Testis (tissue), 3 donors: ENCODE data around the gene ADAM12. TPM values are rescaled to one million over a fixed set of nuclear protein-coding genes. Genes with fewer than 3 reads are reported as not detected.

Experiments
- DNase-seq: peaks from one replicate; pipeline ENCODE4 v3.0.0-alpha.2; 2019
- H3K27ac ChIP-seq, 2 donors: fragments of 200-600 bp; sonication (generic); one replicate each; pipeline ENCODE4 v1.5.1; 2019
- H3K27me3 ChIP-seq: fragments of 200-600 bp; sonication (generic); one replicate; pipeline ENCODE4 v1.5.1; 2019
- H3K36me3 ChIP-seq: fragments of 200-600 bp; sonication (generic); one replicate; pipeline ENCODE4 v1.5.1; 2017; ENCODE audit warnings: low read depth; ENCODE audit errors: missing control alignments
- H3K4me1 ChIP-seq: fragments of 200-600 bp; sonication (generic); one replicate; pipeline ENCODE4 v1.5.1; 2019
- H3K4me3 ChIP-seq, 2 donors: fragments of 200-600 bp; sonication (generic); one replicate each; pipeline ENCODE4 v1.5.1; 2017 to 2019
- H3K9me3 ChIP-seq: fragments of 200-600 bp; sonication (generic); one replicate; pipeline ENCODE4 v1.5.1; 2017
- CTCF ChIP-seq, 3 experiments: fragments of 450-650 bp in 2 of 3; fragments of 200-600 bp in 1 of 3; sonication (generic) in 1 of 3; IDR thresholded peaks; one replicate each; pipeline ENCODE4 v1.5.1; 2016 to 2019; ENCODE audit warnings: antibody characterized with exemption in 3 of 3, mild to moderate bottlenecking in 2 of 3, moderate library complexity in 1 of 3
- POLR2A ChIP-seq: fragments of 450-650 bp; IDR thresholded peaks from one replicate; pipeline ENCODE4 v1.6.1; 2017; ENCODE audit warnings: antibody characterized with exemption, mild to moderate bottlenecking, moderate library complexity
- WGBS, 2 donors: methylation state at CpG; one replicate each; pipeline ENCODE4 v1.1.5; 2018; 5-methylcytosine and 5-hydroxymethylcytosine counted together
- intact Hi-C: fragments of 100-400 bp; cut with DNase I; formaldehyde crosslinking; loops from one replicate; pipeline ENCODE4 v1.15.1; 2023; ENCODE audit warnings: low total_unique reads
- polyA plus RNA-seq: library from polyadenylated mRNA; stranded (reverse); fragments of 350-450 nt; fragmentation: Illumina TruSeq; extraction: RNeasy Lipid Tissue Mini Kit (QIAGEN cat#74804); gene quantifications from one replicate; pipeline ENCODE4 v1.2.3, GENCODE V29; 2014; ENCODE audit warnings: low read depth, low replicate concordance; ENCODE audit not compliant: insufficient read depth
- total RNA-seq, 2 donors: library from RNA; depleted of rRNA; stranded (reverse); fragments of >200 nt; gene quantifications; one replicate each; pipeline ENCODE4 v1.2.3, GENCODE V29; 2016

ADAM12 gene
- total and polyA plus RNA-seq, 3 donors from 2014 or later = 2.8 to 9.2 (median 6.1) TPM

DNA sequence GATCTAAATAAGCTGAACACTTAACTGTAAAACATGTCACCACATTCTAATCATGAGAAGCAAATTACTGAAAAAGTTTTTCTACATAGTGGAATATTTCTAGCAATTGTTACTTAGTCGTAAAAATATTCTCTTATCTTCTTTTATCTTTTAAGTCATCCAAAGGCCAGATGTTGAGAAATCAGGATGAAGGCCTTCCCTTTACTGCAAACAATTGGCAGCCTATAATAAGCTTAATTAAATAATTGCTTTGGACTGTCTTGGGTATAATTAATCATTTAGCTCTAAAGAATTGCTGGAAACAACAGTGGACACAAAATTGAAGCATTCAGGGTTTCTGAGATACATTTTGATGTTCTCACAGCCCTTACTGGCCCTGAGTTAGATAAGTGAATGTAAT, 265.4 kb downstream of the ADAM12 start:
- no peaks in the 10 kb centered on the region for H3K4me1 ChIP-seq
- no peak overlapping the region for H3K27ac ChIP-seq
- DNase-seq = no peak
- 48 to 61% methylated on average over 1 of the region's 1 CpG for WGBS, 2 donors
- intact Hi-C loops = no loop called here
- H3K4me3 ChIP-seq = no peak overlapping the region
- no peaks in the 10 kb centered on the region for H3K27me3 ChIP-seq
- no peaks in the 10 kb centered on the region for H3K36me3 ChIP-seq
- H3K9me3 ChIP-seq = no peaks in the 10 kb centered on the region
- TF ChIP-seq POLR2A (no peak), CTCF (IDR thresholded peaks at IDR 0.05) (no peak)

DNA sequence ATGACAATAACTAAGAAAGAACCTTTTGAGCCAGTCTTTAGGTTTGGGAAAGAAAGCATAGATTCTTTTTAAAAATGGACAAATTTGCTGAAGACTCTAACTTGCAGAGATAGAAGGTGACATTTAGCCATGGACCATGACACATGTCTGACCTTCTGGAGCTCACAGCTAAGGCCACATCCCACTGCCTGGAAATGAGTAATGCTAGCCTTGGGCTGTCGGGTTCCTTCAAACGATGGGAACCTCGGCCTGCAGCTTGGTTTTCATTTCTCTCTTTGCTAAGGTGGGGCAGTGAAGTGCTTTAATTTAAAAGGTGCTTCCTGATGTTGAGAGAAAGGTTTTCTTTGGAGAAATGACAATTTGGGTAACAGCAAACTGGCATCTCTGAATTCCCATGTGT, 268.7 kb downstream of the ADAM12 start:
- no peak overlapping the region for H3K27ac ChIP-seq
- intact Hi-C loops = no loop called here
- H3K4me3 ChIP-seq = no peak overlapping the region
- no peaks in the 10 kb centered on the region for H3K4me1 ChIP-seq
- WGBS, 2 donors = 55 to 63% methylated on average over 3 of the region's 3 CpGs
- H3K9me3 ChIP-seq = no peaks in the 10 kb centered on the region
- no peak for DNase-seq
- no peaks in the 10 kb centered on the region for H3K27me3 ChIP-seq
- TF ChIP-seq CTCF (IDR thresholded peaks at IDR 0.05) (no peak), POLR2A (no peak)
- H3K36me3 ChIP-seq = no peaks in the 10 kb centered on the region

- Histone ChIP-seq H3K36me3 (no peaks in the 10 kb centered on the region), H3K4me1 (no peaks in the 10 kb centered on the region), H3K4me3 (no peak overlapping the region), H3K27me3 (no peaks in the 10 kb centered on the region), H3K27ac (no peak overlapping the region), H3K9me3 (no peaks in the 10 kb centered on the region)
- DNase-seq = no peak
- intact Hi-C loops = no loop called here
- no peak for TF ChIP-seq POLR2A
- 80 to 85% methylated on average over 4 of the region's 4 CpGs for WGBS, 2 donors
Measured at GRCh38 chr10:126118476-126118875, 269.8 kb downstream of the ADAM12 start.

DNA sequence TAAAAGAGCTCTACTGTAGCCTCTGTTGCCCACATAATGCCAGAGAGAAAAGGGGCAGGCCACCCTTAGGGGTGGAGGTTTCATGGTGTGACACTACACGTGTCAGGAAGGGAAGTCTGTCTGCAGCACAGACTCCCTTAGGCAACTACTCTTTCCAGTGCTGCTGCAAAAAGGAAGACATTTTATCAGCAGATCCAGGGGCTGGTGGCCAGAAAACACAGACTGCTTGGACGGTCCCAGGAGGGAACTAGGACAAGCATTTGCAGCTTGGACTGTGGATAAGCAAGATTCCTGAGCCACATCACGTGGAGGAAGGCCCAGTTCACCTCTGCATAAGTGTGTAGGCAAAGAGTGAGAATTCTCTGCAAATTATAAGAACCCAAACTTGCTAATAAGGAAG, 271.1 kb downstream of the ADAM12 start:
- no peaks in the 10 kb centered on the region for H3K27me3 ChIP-seq
- DNase-seq = no peak
- no peaks in the 10 kb centered on the region for H3K4me1 ChIP-seq
- no peaks in the 10 kb centered on the region for H3K36me3 ChIP-seq
- H3K4me3 ChIP-seq = no peak overlapping the region
- TF ChIP-seq POLR2A (no peak), CTCF (IDR thresholded peaks at IDR 0.05) (no peak)
- intact Hi-C loops = no loop called here
- WGBS, 2 donors = 49 to 60% methylated on average over 3 of the region's 3 CpGs
- no peak overlapping the region for H3K27ac ChIP-seq
- no peaks in the 10 kb centered on the region for H3K9me3 ChIP-seq

DNA sequence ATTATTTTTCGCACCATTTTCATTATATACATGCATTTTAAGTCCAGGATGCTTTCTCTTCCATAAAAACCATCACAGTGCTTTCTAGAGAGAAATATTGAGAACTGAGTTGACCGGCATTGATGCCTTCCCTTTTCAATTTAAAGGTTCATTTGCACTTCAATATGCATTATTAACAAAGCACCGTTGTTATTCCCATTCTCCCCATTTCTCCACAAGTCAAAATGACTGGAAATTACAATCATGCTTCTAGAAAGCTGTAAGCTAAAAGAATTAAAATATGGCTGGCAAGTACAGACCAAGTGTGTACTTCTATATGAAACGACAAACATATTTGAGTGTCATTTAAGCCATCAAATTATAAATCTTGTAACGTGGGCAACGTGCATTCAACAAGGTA, 272.4 kb downstream of the ADAM12 start:
- H3K4me1 ChIP-seq = peaks cover 8% of the 10 kb centered on the region
- 82 to 88% methylated on average over 6 of the region's 6 CpGs for WGBS, 2 donors
- H3K4me3 ChIP-seq = no peak overlapping the region
- no peak for DNase-seq
- H3K27me3 ChIP-seq = no peaks in the 10 kb centered on the region
- no peaks in the 10 kb centered on the region for H3K36me3 ChIP-seq
- intact Hi-C loops = no loop called here
- H3K9me3 ChIP-seq = no peaks in the 10 kb centered on the region
- no peak overlapping the region for H3K27ac ChIP-seq
- TF ChIP-seq POLR2A = no peak
- no peak for TF ChIP-seq CTCF (IDR thresholded peaks at IDR 0.05)
